ENCODE results near the gene CCDC9.

- no peak for TF ChIP-seq CTCF (IDR thresholded peaks at IDR 0.05)
- peak in 1 of 2 donors; percentile 34 for TF ChIP-seq POLR2A (IDR thresholded peaks at IDR 0.05)
These were observed 28.8 kb upstream of the CCDC9 start for GRCh38 chr19:47227352-47228167.

Data from Peyer's patch (tissue), 4 donors.